GM10248 (cell line): ENCODE measurements around the gene MORN2.

Experiments used
- CTCF ChIA-PET: fragments of 300-600 bp; sonication (Branson Sonifier 250); formaldehyde crosslinking; extraction: SDS; loops from one replicate; lab custom pipeline; 2021; ENCODE audit warnings: antibody characterized with exemption; lab: Yijun Ruan, JAX
- POLR2A ChIA-PET: fragments of 350-650 bp; sonication (Branson Sonifier 250); formaldehyde crosslinking; extraction: SDS; loops from one replicate; lab custom pipeline; 2020; ENCODE audit warnings: antibody characterized with exemption; lab: Yijun Ruan, JAX
- DNase-seq: peaks from one replicate; pipeline ENCODE4 v3.0.0; 2012; ENCODE audit errors: extremely low spot score
- TF ChIP-seq, protein P1 (sequence below): IDR thresholded peaks from 2 replicates; pipeline ENCODE4 v1.5.1; 2012; ENCODE audit warnings: mild to moderate bottlenecking, low read depth; ENCODE audit errors: extremely low read depth, missing control alignments, control extremely low read depth

MORN2 gene

GRCh38 chr2:38835990-38836389, 39.8 kb upstream of the MORN2 start:
- DNase-seq = peak; percentile 60
- POLR2A ChIA-PET = no interaction called here
- CTCF ChIA-PET = interaction anchor here (0.7 to 2.3 kb wide), 3 partner anchors 10 to 16 kb away, joined by 3 to 6 read pairs (median 5); no protein-coding TSS in a partner anchor
- TF ChIP-seq, protein P1, sequence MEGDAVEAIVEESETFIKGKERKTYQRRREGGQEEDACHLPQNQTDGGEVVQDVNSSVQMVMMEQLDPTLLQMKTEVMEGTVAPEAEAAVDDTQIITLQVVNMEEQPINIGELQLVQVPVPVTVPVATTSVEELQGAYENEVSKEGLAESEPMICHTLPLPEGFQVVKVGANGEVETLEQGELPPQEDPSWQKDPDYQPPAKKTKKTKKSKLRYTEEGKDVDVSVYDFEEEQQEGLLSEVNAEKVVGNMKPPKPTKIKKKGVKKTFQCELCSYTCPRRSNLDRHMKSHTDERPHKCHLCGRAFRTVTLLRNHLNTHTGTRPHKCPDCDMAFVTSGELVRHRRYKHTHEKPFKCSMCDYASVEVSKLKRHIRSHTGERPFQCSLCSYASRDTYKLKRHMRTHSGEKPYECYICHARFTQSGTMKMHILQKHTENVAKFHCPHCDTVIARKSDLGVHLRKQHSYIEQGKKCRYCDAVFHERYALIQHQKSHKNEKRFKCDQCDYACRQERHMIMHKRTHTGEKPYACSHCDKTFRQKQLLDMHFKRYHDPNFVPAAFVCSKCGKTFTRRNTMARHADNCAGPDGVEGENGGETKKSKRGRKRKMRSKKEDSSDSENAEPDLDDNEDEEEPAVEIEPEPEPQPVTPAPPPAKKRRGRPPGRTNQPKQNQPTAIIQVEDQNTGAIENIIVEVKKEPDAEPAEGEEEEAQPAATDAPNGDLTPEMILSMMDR = no peak

- ChIA-PET POLR2A (no interaction called here), CTCF (interaction anchor here (1.1 kb wide), 1 partner anchor 9 kb away, joined by 4 read pairs; no protein-coding TSS in a partner anchor)
Observed at GRCh38 chr2:38836791-38837190, 39.0 kb upstream of the MORN2 start.

DNA sequence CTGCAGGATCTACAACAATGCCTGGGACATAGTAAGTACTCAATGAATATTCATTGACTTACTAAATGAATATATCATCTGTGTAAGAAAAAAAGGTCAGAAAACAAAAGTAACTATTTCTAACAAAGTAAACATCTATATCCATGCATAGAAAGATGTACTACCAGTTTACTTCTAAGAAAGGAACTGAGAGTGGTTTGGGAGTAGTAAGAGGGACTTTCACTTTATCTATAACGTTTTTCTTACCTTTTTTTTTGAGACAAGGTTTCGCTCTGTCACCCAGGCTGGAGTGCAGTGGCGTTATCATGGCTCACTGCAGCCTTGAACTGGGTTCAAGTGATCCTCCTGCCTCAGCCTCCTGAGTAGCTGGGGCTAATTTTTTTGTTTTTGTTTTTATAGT, 25.7 kb upstream of the MORN2 start:
- DNase-seq = peak; percentile 66
- ChIA-PET POLR2A (interaction anchor here (1.0 kb wide), 1 partner anchor 99 kb away, joined by 3 read pairs; the partner anchor contains the start of gene SRSF7), CTCF (interaction anchor here (1.8 to 1.9 kb wide), 2 partner anchors 9 to 24 kb away, joined by 5 to 6 read pairs; no protein-coding TSS in a partner anchor)
- TF ChIP-seq, protein P1 = no peak

More at GRCh38 chr2:38836791-38837190, 39.0 kb upstream of the MORN2 start:
- DNase-seq = no peak
- TF ChIP-seq, protein P1 = no peak

DNA sequence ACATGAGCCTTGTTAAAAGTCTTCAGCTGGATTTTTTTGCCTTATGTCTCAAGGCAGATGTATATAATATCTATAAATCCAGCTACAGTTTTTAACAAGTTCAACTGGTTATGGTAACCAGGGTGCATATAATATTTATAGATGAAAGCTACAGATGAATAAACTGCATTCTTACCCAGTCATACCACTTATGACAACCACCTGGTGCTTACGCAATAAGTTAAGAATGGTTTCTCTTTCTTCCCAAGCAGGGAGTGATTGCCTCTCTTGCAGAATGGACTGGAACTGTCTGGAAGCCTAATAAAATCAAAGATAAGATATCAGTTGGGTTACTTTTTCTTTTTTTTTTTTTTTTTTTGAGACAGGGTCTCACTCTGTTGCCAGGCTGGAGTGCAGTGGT, 19.6 kb upstream of the MORN2 start:
- TF ChIP-seq, protein P1 = no peak
- ChIA-PET CTCF (interaction anchor here (0.8 to 1.7 kb wide), 4 partner anchors 13 to 20 kb away, joined by 3 to 7 read pairs (median 4); partner anchors contain the start of genes DHX57 and MORN2), POLR2A (no interaction called here)
- no peak for DNase-seq

DNA sequence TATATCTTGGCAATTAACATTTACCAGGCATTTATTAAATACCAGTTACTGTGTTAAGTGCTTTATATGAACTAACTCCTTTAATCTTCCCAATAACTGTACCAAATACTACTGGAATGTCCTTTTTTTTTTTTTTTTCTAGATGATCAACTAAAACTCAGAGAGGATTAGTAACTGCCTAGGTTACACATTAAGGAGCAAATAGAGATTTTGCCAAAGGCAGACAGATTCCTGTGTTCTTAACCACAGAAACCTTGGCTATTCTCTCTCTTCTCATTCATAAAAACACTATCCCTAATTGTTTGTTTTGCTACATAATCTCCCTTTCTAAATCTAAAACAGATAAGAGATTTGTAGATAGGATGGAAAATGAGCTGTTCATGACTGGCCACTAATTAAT, 13.3 kb upstream of the MORN2 start:
- CTCF ChIA-PET = no interaction called here
- TF ChIP-seq, protein P1 = no peak

DNA sequence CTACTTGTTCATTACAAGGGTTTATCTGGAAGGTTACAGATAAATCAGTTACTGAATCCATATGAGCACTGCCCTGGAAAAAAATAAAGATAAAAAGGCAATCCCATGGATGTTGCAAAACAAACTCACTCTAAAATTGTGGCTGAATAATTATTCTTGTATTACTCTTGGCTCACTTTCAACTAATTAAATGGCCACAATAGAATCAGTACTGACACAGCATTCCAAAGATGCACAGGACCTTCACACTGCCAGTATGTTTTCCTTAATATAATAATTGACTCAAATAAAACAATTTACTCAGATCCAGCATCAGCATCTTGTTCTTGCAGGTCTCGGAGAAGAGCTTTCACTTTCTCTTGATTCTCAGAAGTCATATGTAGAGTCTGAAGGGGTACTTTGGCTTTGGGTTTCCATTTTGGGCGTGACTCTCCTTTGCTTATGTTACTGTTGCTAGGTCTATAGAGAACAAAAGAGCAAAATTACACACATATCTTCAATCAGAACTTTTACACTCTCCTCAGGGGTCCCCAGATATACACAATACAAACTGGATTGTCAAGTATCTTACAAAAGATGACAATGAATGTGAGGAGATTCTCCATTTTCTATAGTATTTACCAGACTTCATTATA, 12.6 kb upstream of the MORN2 start:
- ChIA-PET POLR2A (no interaction called here), CTCF (no interaction called here)
- TF ChIP-seq, protein P1 = no peak
- peak; percentile 44 for DNase-seq

More for the DNA sequence above, 13.3 kb upstream of the MORN2 start:
- POLR2A ChIA-PET = no interaction called here
- DNase-seq = no peak
